ENCODE results near the gene GPR146. TPM values are rescaled to one million over a fixed set of nuclear protein-coding genes. Genes with fewer than 3 reads are reported as not detected.

GPR146 gene
- total and polyA plus RNA-seq, 9 of the 15 experiments (the other 6 are each of a cell fraction or from before 2014, with no cell fraction given) = 0.22 to 3.6 (median 0.64) TPM; not detected in 2

GRCh38 chr7:1028775-1029636 is 15.3 kb upstream of the GPR146 start (continued):
- TF ChIP-seq TFAM (CRISPR knock-in tag; conservative IDR thresholded peaks at IDR 0.05) (no peak), ZNF586 (CRISPR knock-in tag; conservative IDR thresholded peaks at IDR 0.05) (no peak), SMAD3 (CRISPR knock-in tag; conservative IDR thresholded peaks at IDR 0.05) (no peak), PHF20 (IDR thresholded peaks at IDR 0.05; ENCODE audit: partially characterized antibody) (no peak), TEAD4 (IDR thresholded peaks at IDR 0.05; ENCODE audit: low read length) (0 out of 2 replicates have a peak, but pooled peaks have one; percentile 28), TEAD4 (CRISPR knock-in tag; IDR thresholded peaks at IDR 0.05; ENCODE audit: borderline replicate concordance) (no peak), HDAC1 (IDR thresholded peaks at IDR 0.05) (peak in 1 of 2 experiments; percentile 93; a peak in 2 of 4 replicates), HCFC1 (IDR thresholded peaks at IDR 0.05; ENCODE audit: low read depth, low read length) (no peak), CREB1 (IDR thresholded peaks at IDR 0.05) (no peak; the same call in 1 of the 2 replicates), CREB1 (CRISPR knock-in tag; IDR thresholded peaks at IDR 0.05) (no peak), ZBTB2 (IDR thresholded peaks at IDR 0.05) (no peak; the same call in 1 of the 2 replicates), ZNF511 (CRISPR knock-in tag; IDR thresholded peaks at IDR 0.05) (no peak), MTA2 (IDR thresholded peaks at IDR 0.05; ENCODE audit: low read depth) (0 out of 2 replicates have a peak, but pooled peaks have one; percentile 8), PHB2 (IDR thresholded peaks at IDR 0.05; ENCODE audit: low read depth) (no peak), GABPB1 (CRISPR knock-in tag; IDR thresholded peaks at IDR 0.05) (0 out of 2 replicates have a peak, but pooled peaks have one; percentile 11), ARID1B (IDR thresholded peaks at IDR 0.05) (peak; percentile 67; the same call in 1 of the 2 replicates), FOXK1 (CRISPR knock-in tag; IDR thresholded peaks at IDR 0.05; ENCODE audit: borderline replicate concordance) (no peak), ATF2 (CRISPR knock-in tag; IDR thresholded peaks at IDR 0.05) (no peak)
- TF ChIP-seq, protein P1, sequence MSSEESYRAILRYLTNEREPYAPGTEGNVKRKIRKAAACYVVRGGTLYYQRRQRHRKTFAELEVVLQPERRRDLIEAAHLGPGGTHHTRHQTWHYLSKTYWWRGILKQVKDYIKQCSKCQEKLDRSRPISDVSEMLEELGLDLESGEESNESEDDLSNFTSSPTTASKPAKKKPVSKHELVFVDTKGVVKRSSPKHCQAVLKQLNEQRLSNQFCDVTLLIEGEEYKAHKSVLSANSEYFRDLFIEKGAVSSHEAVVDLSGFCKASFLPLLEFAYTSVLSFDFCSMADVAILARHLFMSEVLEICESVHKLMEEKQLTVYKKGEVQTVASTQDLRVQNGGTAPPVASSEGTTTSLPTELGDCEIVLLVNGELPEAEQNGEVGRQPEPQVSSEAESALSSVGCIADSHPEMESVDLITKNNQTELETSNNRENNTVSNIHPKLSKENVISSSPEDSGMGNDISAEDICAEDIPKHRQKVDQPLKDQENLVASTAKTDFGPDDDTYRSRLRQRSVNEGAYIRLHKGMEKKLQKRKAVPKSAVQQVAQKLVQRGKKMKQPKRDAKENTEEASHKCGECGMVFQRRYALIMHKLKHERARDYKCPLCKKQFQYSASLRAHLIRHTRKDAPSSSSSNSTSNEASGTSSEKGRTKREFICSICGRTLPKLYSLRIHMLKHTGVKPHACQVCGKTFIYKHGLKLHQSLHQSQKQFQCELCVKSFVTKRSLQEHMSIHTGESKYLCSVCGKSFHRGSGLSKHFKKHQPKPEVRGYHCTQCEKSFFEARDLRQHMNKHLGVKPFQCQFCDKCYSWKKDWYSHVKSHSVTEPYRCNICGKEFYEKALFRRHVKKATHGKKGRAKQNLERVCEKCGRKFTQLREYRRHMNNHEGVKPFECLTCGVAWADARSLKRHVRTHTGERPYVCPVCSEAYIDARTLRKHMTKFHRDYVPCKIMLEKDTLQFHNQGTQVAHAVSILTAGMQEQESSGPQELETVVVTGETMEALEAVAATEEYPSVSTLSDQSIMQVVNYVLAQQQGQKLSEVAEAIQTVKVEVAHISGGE (CRISPR knock-in tag; IDR thresholded peaks at IDR 0.05) = no peak
- TF ChIP-seq, protein P2, sequence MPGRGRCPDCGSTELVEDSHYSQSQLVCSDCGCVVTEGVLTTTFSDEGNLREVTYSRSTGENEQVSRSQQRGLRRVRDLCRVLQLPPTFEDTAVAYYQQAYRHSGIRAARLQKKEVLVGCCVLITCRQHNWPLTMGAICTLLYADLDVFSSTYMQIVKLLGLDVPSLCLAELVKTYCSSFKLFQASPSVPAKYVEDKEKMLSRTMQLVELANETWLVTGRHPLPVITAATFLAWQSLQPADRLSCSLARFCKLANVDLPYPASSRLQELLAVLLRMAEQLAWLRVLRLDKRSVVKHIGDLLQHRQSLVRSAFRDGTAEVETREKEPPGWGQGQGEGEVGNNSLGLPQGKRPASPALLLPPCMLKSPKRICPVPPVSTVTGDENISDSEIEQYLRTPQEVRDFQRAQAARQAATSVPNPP (IDR thresholded peaks at IDR 0.05; ENCODE audit: borderline replicate concordance, insufficient read depth, insufficient read length) = no peak
